Neural crest cell (in vitro differentiated cells): ENCODE data around the gene IL22RA2. TPM values are rescaled to one million over a fixed set of nuclear protein-coding genes. Genes with fewer than 3 reads are reported as not detected.
"Not testable (repeated sequence)": the region's sequence is repeated elsewhere in the genome, so short reads cannot be mapped to it uniquely, and the experiment has no call there.

Experiments used
- DNase-seq: peaks from one replicate; pipeline ENCODE4 v3.0.0; 2021; ENCODE audit warnings: low read depth, mixed read lengths, low spot score
- H3K27ac Mint-ChIP-seq: one replicate; pipeline ENCODE4 v1.8.0; 2021; ENCODE audit warnings: mild to moderate bottlenecking, mixed read lengths; ENCODE audit not compliant: unreplicated experiment
- H3K27me3 Mint-ChIP-seq: 2 replicates; pipeline ENCODE4 v1.8.0; 2021; ENCODE audit warnings: low read depth, mild to moderate bottlenecking, mixed read lengths
- H3K36me3 Mint-ChIP-seq: 2 replicates; pipeline ENCODE4 v1.8.0; 2021; ENCODE audit warnings: low read depth, mild to moderate bottlenecking, mixed read lengths
- H3K4me1 Mint-ChIP-seq: 2 replicates; pipeline ENCODE4 v1.8.0; 2021; ENCODE audit warnings: mixed read lengths
- H3K4me3 Mint-ChIP-seq: one replicate; pipeline ENCODE4 v1.8.0; 2021; ENCODE audit warnings: mild to moderate bottlenecking, mixed read lengths
- H3K9me3 Mint-ChIP-seq: 2 replicates; pipeline ENCODE4 v1.8.0; 2021; ENCODE audit warnings: mixed read lengths
- total RNA-seq: library from RNA; stranded (reverse); gene quantifications from 2 replicates; pipeline ENCODE4 v1.2.1, GENCODE V29; 2021
- TF ChIP-seq, protein P1 (sequence below): fragments of 200-600 bp; sonication (generic); conservative IDR thresholded peaks from 2 replicates; pipeline ENCODE4 v1.5.0; 2021; ENCODE audit warnings: antibody characterized with exemption, mild to moderate bottlenecking

The IL22RA2 gene
- total RNA-seq, 1 donor from 2014 or later, result not detected

DNA sequence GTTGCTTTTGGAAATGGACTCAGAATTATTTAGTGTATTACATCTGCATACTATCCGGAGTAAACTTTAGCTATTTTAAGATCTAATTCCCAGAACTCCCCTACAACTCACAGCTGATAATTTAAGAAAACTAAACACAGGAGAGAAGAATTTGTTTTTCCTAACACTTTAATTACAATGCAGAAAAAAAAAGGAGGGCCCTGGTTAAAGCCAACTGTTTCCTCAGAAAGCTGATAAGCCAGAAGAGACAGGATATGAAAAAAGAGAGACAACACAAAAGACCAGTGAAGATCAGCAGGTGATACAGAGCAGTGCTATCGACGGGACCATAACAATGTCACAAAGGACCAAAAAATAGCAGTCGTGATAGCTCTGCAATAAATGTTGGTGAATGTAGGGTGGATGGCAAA lies 39.9 kb upstream of the IL22RA2 start:
- Mint-ChIP-seq H3K36me3 (peaks cover 29% of the 10 kb centered on the region), H3K27me3 (no peaks in the 10 kb centered on the region)
- TF ChIP-seq, protein P1, sequence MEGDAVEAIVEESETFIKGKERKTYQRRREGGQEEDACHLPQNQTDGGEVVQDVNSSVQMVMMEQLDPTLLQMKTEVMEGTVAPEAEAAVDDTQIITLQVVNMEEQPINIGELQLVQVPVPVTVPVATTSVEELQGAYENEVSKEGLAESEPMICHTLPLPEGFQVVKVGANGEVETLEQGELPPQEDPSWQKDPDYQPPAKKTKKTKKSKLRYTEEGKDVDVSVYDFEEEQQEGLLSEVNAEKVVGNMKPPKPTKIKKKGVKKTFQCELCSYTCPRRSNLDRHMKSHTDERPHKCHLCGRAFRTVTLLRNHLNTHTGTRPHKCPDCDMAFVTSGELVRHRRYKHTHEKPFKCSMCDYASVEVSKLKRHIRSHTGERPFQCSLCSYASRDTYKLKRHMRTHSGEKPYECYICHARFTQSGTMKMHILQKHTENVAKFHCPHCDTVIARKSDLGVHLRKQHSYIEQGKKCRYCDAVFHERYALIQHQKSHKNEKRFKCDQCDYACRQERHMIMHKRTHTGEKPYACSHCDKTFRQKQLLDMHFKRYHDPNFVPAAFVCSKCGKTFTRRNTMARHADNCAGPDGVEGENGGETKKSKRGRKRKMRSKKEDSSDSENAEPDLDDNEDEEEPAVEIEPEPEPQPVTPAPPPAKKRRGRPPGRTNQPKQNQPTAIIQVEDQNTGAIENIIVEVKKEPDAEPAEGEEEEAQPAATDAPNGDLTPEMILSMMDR, result no peak

DNA sequence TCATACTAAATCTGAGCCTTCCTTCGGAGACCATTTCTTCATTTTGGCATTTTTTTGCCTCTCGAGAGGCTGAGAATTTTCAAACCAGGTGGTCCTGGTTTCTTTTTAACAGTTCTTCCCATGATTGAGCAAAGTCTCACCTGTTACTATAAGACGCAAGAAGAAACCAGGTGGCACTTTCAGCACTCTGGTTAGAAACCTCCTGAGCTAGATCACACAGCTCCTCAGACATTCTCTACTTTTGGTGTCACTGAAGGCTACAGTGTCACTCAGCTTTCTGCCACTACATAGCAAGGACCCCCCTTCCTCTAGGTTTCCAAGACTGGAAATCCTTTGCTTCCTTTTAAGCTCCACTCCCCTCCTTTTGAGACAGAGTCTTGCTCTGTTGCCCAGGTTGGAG lies 38.5 kb upstream of the IL22RA2 start:
- peaks cover 38% of the 10 kb centered on the region for H3K36me3 Mint-ChIP-seq
- peaks cover 21% of the 10 kb centered on the region for H3K9me3 Mint-ChIP-seq
- no peak overlapping the region for H3K27ac Mint-ChIP-seq
- H3K4me1 Mint-ChIP-seq, result no peaks in the 10 kb centered on the region
- H3K27me3 Mint-ChIP-seq, result no peaks in the 10 kb centered on the region
- TF ChIP-seq, protein P1, result no peak
- no peak overlapping the region for H3K4me3 Mint-ChIP-seq
- no peak for DNase-seq

More for the DNA sequence above, 39.9 kb upstream of the IL22RA2 start:
- Mint-ChIP-seq H3K4me3 (no peak overlapping the region), H3K4me1 (peaks cover 14% of the 10 kb centered on the region), H3K27ac (no peak overlapping the region), H3K9me3 (peaks cover 14% of the 10 kb centered on the region)
- DNase-seq, result no peak

DNA sequence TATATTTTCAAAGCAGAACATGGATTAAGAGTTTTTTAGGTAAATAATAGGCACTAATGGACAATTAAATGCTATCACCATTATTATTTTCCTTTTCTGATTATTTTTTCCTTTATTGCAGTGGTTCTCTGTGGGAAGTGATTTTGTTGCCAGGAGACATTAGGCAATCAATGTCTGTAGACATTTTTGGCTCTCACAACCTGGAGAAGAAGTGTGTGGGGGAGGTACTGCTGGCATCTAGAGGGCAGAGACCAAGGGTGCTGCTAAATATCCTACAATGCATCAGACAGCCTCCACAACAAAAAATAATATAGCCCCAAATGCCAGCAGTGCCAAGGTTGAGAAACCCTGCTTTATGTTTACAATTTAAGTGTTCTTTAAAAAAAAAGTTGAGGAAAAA lies 37.5 kb upstream of the IL22RA2 start:
- Mint-ChIP-seq H3K27ac (no peak overlapping the region), H3K4me3 (no peak overlapping the region), H3K27me3 (no peaks in the 10 kb centered on the region), H3K36me3 (peaks cover 42% of the 10 kb centered on the region), H3K9me3 (peaks cover 21% of the 10 kb centered on the region), H3K4me1 (no peaks in the 10 kb centered on the region)
- DNase-seq, result no peak
- TF ChIP-seq, protein P1, result no peak

DNA sequence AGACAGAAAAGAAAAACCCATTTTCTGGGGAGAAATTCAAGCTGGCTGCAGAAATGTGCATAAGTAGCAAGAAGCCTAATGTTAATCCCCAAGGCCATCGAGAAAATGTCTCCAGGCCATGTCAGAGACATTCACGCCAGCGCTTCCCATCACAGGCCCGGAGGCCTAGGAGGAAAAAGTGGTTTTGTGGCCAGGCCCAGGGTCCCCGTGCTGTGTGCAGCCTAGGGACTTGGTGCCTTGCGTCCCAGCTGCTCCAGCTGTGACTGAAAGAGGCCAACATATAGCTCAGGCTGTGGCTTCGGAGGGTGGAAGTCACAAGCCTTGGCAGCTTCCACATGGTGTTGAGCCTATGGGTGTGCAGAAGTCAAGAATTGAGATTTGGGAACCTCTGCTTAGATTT lies 34.8 kb upstream of the IL22RA2 start:
- no peak for DNase-seq
- Mint-ChIP-seq H3K9me3 (peaks cover 21% of the 10 kb centered on the region), H3K4me3 (no peak overlapping the region), H3K36me3 (peaks cover 55% of the 10 kb centered on the region), H3K27me3 (no peaks in the 10 kb centered on the region), H3K27ac (no peak overlapping the region), H3K4me1 (no peaks in the 10 kb centered on the region)
- TF ChIP-seq, protein P1, result no peak

DNA sequence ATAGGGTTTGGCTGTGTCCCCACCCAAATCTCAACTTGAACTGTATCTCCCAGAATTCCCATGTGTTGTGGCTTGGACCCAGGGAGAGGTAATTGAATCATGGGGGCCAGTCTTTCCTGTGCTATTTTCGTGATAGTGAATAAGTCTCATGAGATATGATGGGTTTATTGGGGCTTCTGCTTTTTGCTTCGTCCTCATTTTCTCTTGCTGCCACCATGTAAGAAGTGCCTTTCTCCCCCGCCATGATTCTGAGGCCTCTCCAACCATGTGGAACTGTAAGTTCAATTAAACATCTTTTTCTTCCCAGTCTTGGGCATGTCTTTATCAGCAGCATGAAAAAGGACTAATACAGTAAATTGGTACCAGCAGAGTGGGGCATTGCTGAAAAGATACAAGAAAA lies 34.0 kb upstream of the IL22RA2 start:
- H3K36me3 Mint-ChIP-seq, result peaks cover 54% of the 10 kb centered on the region
- H3K4me1 Mint-ChIP-seq, result not testable (repeated sequence)

DNA sequence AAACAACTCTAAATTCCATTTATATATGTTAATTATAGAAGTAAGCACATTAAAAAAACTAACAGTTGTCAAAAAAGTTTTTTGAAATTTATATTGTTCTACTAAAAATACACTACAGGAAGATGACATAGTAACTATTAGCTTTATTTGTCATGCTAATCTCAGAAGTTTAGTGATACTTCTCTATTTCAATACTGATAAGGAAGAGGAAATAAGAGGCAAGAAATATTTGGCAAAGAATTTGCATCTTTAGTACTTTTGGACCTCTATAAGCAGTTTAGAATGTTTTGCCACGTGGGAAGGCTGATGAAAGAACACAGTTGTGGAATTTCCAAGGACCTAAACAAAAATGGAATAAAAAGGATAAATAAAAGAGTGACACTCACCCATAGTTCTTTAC lies 33.1 kb upstream of the IL22RA2 start:
- Mint-ChIP-seq H3K36me3 (peaks cover 51% of the 10 kb centered on the region), H3K27ac (no peak overlapping the region), H3K27me3 (no peaks in the 10 kb centered on the region), H3K9me3 (peaks cover 18% of the 10 kb centered on the region), H3K4me3 (no peak overlapping the region), H3K4me1 (no peaks in the 10 kb centered on the region)
- TF ChIP-seq, protein P1, result no peak
- DNase-seq, result no peak

More for the DNA sequence above, 34.0 kb upstream of the IL22RA2 start:
- H3K27ac Mint-ChIP-seq, H3K4me3 Mint-ChIP-seq, DNase-seq, H3K27me3 Mint-ChIP-seq: not testable (repeated sequence)
- peaks cover 19% of the 10 kb centered on the region for H3K9me3 Mint-ChIP-seq
